ENCODE results near the gene MZT2A. TPM values are rescaled to one million over a fixed set of nuclear protein-coding genes. Genes with fewer than 3 reads are reported as not detected.
"Not testable (repeated sequence)": the region's sequence is repeated elsewhere in the genome, so short reads cannot be mapped to it uniquely, and the experiment has no call there.

The MZT2A gene
- total and polyA plus RNA-seq, 9 of the 15 experiments (the other 6 are each of a cell fraction or from before 2014, with no cell fraction given) = 5.8 to 355 (median 101) TPM

- DNase-seq (ENCODE audit: extremely low read depth in 1 of 4, low spot score in 3 of 4); H3K9ac ChIP-seq (ENCODE audit: insufficient read depth in 1 of 2, low read depth in 2 of 2, low read length in 2 of 2); intact Hi-C loops (cut with micrococcal nuclease); H3K4me2 ChIP-seq (ENCODE audit: insufficient read depth, low read length); H3K9me3 ChIP-seq (replicated peaks; ENCODE audit: control insufficient read depth, insufficient read depth, low read depth, low read length); H3K4me3 ChIP-seq; H4K20me1 ChIP-seq (replicated peaks; ENCODE audit: control insufficient read depth, insufficient read depth, low read length); H3K27me3 ChIP-seq (ENCODE audit: control insufficient read depth in 2 of 2, insufficient read depth in 2 of 2, low read length in 2 of 2); H3K27ac ChIP-seq (ENCODE audit: extremely low read depth, low read depth, low read length); CTCF ChIA-PET (ENCODE audit: low intra/inter-chr PET ratio); in situ Hi-C loops (cut with MboI); FAIRE-seq; H3K79me2 ChIP-seq (ENCODE audit: control insufficient read depth, insufficient read depth, low read length); H3K9me1 ChIP-seq (ENCODE audit: control insufficient read depth, insufficient read depth, low read length); POLR2A ChIA-PET; H2AFZ ChIP-seq (ENCODE audit: low read depth, low read length); H3K36me3 ChIP-seq (ENCODE audit: control insufficient read depth, insufficient read depth, low read length); BruUV-seq (replicated peaks): not testable (repeated sequence)
- 0 out of 6 replicates have a peak, but pooled peaks of 1 of the 3 experiments have one; percentile 27 for TF ChIP-seq CTCF (IDR thresholded peaks at IDR 0.05 in 2 of 3, conservative IDR thresholded peaks at IDR 0.05 in 1 of 3; ENCODE audit: insufficient read depth in 2 of 3, low read depth in 1 of 3, low read length in 3 of 3)
- WGBS (ENCODE audit: insufficient coverage, low coverage, missing lambda C conversion rate) = 35% methylated on average over 11 of the region's 22 CpGs
- ATAC-seq = peak; percentile 6; the same call in 1 of the 3 replicates
- peaks cover 0 to 22% of the 10 kb centered on the region in 2 experiments; a peak in 2 of 5 replicates for H3K4me1 ChIP-seq (replicated peaks in 1 of 2; ENCODE audit: control insufficient read depth in 2 of 2, insufficient read depth in 2 of 2, low read length in 2 of 2)
Observed at GRCh38 chr2:131530626-131531344, 38.6 kb upstream of the MZT2A start.

- BruUV-seq (replicated peaks); DNase-seq (ENCODE audit: extremely low read depth in 1 of 4, low spot score in 3 of 4); H3K27me3 ChIP-seq (ENCODE audit: control insufficient read depth in 2 of 2, insufficient read depth in 2 of 2, low read length in 2 of 2); H3K79me2 ChIP-seq (ENCODE audit: control insufficient read depth, insufficient read depth, low read length); H3K4me2 ChIP-seq (ENCODE audit: insufficient read depth, low read length); in situ Hi-C loops (cut with MboI); H4K20me1 ChIP-seq (replicated peaks; ENCODE audit: control insufficient read depth, insufficient read depth, low read length); ATAC-seq; H3K27ac ChIP-seq (ENCODE audit: extremely low read depth, low read depth, low read length); H2AFZ ChIP-seq (ENCODE audit: low read depth, low read length); H3K36me3 ChIP-seq (ENCODE audit: control insufficient read depth, insufficient read depth, low read length); H3K4me3 ChIP-seq; H3K9me1 ChIP-seq (ENCODE audit: control insufficient read depth, insufficient read depth, low read length); H3K9ac ChIP-seq (ENCODE audit: insufficient read depth in 1 of 2, low read depth in 2 of 2, low read length in 2 of 2); FAIRE-seq; H3K9me3 ChIP-seq (replicated peaks; ENCODE audit: control insufficient read depth, insufficient read depth, low read depth, low read length); POLR2A ChIA-PET; CTCF ChIA-PET (ENCODE audit: low intra/inter-chr PET ratio): not testable (repeated sequence)
- intact Hi-C loops (cut with micrococcal nuclease) = loop anchor here (5.0 kb wide), 1 partner anchor 118 kb away; no protein-coding TSS in a partner anchor
- peaks cover 0 to 22% of the 10 kb centered on the region in 2 experiments; a peak in 2 of 5 replicates for H3K4me1 ChIP-seq (replicated peaks in 1 of 2; ENCODE audit: control insufficient read depth in 2 of 2, insufficient read depth in 2 of 2, low read length in 2 of 2)
- WGBS (ENCODE audit: insufficient coverage, low coverage, missing lambda C conversion rate) = 83% methylated on average over 1 of the region's 5 CpGs
Observed at GRCh38 chr2:131529864-131530445, 37.8 kb upstream of the MZT2A start.

All from K562 (cell line).